NCI-H1436 (cell line): ENCODE data around the gene ZNF121.
"Not testable (repeated sequence)": the region's sequence is repeated elsewhere in the genome, so short reads cannot be mapped to it uniquely, and the experiment has no call there.

ENCODE experiments used
- DNase-seq: peaks from one replicate; lab custom pipeline; 2025; lab: John Stamatoyannopoulos, UW

The ZNF121 gene

DNA sequence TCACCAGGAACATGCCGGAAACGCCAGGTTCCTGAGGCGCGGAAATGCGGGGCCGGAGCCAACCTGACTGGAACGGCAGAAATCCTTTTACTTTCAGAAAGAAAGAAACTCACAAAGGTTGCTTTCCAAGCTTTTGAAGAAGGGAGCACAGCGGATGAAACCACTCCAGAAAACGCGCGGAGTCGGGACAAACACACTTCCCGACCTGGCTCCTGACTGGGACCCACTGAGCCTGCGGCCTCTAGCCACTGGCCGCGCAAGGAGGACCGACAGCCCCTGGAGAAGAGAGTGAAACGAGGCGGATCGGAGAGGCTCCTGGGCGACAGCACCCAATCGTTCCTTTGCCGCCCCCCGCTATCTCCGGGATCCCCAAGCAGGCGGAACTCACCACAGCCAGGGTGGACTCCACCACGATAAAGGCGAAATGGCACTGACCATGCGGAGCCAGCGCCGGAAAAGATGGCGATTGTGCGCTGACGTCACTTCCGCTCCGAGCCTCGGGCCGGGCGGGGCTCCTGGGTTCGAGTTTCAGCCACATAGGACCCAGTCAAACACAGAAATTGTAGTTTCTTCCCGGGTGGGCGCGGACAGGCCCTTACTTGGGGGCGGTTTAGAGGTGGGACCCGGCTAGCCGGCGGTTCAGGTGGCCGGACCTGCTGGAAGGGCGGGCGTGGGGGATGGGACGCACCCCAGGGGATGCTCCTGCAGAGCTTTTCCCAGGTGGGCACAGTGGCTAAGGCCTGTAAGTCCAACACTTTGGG, at the start of gene ZNF121:
ZNF121 (minus strand) TSS at position 432 of the 761 bp plus-strand sequence. CDS start 16,407 bp downstream, outside the sequence.
- DNase-seq: peak; percentile 83

DNA sequence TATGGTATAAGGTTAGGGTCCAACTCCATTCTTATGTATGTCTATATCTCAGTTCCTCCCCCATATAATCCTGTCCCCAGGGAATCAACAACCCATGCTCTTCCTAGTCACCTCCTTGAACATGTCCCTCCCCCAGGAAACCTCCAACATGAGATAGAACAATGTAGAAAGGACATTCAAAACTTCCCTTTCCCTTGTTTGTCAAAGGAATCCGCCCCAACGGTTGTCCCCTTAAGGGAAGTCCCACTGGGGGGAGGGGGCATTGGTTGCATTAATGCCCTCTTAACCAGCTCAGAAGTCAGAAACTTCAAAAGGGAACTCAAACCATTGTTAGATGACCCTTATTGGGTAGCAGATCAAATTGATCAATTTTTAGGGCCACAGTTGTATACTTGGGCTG, 43.6 kb upstream of the ZNF121 start:
- DNase-seq: no peak

DNA sequence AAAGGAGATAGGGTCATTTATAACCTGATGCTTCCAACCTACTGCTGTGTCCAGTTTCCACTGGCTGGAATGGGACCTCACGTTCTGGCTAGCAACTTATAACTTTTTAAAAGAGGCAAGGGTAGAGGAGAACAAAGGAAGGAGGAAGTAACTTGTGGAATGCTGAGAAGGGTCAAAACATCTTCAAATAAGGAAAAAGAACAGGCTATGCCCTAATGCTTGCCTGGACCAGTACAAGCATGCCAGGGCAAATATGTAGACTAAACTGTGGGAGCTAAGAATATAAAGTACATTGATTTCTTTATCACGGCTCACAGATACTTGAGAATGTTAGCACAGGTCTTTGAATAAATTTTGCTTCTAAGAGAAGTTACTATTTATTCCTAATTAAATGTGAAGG, 38.2 kb upstream of the ZNF121 start:
- DNase-seq: no peak

DNA sequence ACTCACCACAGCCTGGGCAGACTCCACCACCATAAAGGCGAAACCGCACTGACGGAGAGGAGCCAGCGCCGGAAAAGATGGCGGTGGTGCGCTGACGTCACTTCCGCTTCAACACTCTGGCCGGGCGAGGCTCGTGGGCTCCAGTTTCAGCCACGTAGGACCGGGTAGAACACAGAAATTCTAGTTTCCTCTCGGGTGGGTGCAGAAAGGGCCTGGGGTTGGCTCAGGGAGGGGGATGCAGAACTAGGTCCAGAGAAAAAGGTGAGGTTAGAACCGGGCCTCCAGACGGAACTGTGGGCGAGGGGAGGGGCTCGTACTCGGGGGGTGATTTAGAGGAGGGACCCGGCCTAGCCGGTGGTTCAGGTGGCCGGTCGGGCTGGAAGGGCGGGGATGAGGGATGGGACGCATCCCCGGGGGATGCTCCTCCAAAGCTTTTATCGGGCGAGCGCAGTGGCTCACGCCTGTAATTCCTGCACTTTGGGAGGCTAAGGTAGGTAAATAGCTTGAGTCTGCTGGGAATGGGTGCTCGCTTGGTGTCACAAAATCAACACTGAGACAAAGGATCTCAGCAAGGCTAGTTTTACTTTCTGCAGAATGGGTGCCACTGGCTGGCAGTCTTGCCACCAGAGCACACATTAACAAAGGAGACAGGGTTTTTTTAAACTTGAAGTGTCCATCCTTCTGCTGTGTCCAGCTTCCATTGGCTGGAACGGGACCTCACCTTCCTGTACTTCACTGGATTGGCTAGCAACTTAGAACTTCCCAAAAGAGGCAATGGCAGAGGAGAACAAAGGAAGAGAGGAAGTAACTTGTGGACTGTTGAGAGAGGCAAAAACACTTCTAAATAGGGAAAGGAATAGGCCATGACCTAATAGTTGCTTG, 37.1 kb upstream of the ZNF121 start, which contains the start of gene ZNF561:
ZNF561 (minus strand) TSS at position 77 of the 882 bp plus-strand sequence. CDS start 1,776 bp downstream, outside the sequence.
- DNase-seq: peak; percentile 77

DNA sequence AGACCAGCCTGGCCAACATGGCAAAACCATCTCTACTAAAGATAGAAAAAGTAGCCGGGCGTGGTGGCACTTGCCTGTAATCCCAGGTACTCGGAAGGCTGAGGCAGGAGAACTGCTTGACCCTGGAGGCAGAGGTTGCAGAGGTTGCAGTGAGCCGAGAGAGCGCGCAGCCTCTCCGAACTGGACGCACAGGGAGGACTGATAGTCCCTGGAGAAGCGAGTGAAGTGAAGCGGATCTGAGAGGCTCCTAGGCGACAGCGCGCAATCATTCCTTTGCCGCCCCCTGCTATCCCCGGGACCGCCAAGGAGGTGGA, 36.5 kb upstream of the ZNF121 start:
- no peak for DNase-seq

DNA sequence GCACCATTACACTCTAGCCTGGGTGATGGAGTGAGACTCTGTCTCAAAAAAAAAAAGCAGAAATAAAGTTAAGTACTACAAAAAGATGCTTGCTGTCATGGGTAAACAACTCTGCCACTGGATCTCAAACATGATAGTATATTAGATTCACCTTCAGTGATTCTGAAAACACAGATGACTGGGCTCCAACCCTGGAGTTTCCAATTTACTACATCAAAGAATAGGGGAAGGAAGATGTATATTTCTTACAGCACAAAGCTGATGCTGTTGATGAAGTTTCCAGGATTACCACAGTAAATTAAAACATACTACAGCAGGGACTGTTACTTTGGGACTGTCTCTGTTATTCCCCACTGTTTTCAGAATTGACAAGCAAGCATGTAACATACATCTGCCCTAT, 31.5 kb upstream of the ZNF121 start:
- no peak for DNase-seq

DNA sequence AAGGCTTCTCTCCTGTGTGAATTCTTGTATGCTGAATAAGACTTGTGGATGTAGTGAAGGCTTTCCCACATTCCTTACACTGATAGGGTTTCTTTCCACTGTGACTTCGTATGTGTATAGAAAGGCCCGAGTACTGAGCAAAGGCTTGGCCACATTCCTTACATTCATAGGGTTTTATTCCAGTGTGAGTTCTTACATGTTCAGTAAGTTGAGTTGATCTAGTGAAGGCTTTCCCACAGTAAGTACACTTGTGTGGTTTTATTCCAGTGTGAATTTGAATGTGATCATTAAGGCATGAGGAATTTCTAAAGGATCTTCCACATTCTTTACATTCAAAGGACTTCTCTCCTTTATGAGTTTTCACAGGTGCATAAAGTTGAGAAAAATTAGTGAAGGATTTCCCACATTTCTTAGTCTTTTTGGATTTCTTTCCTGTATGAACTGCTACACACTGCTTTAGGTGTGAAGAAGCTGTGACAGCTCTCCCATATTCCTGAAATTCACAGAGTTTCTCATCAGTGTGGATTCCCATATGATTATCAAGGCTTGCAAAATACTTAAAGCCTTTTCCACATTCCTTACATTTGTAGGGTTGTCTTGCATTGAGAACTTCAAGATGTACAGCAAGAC, 26.3 kb upstream of the ZNF121 start:
- DNase-seq: no peak

DNA sequence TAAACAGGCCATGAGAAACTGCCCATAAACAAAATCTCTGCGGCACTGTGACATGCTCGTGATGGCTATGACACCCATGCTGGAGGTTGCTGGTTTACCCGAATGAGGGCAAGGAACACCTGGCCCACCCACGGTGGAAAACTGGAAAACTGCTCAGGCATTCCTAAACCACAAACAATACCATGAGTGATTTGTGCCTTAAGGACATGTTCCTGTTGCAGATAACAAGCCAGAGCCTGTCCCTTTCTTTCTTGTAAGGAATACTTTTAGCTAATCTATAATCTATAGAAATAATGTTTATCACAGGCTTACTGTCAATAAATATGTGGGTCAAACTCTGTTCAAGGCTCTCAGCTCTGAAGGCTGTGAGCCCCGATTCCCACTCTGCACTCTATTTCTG, 24.6 kb upstream of the ZNF121 start:
- DNase-seq: no peak

DNA sequence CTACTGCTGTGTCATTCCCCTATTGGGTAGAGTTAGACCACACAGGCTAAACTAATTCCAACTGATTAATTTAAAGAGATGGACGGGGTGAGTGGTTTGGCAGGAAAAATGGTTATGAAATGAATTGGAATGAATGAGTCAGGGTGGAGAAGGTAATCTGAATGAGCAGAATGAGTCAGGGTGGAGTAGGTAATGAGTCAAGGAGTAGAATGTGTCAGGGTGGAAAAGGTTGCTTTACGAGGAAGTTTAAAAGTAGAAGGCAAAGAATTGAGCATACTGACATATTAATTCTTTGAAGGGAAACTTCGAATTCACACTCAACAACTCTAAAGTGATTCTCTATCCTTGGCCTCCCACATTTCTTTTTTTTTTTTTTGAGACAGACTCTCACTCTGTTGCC, 12.7 kb upstream of the ZNF121 start:
- DNase-seq: no peak

DNA sequence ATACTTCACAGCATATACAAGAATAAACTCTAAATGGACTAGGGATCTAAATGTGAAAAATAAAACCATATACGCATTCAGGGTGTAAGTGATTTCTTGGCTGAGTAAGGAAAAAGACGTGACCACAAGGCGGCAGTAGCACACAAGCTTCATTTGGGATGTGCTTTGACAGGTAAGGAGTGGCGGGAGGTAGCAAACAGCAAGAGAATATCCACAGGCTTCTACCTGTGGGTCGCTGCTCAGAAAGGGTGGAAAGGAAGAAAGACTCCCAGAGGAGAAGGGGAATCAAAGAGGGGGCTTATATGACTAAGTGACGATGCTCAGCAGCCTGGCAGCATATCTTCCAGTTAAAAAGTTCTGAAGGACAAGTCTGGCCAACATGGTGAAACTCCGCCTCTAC, 2.5 kb upstream of the ZNF121 start:
- DNase-seq: peak; percentile 37

DNA sequence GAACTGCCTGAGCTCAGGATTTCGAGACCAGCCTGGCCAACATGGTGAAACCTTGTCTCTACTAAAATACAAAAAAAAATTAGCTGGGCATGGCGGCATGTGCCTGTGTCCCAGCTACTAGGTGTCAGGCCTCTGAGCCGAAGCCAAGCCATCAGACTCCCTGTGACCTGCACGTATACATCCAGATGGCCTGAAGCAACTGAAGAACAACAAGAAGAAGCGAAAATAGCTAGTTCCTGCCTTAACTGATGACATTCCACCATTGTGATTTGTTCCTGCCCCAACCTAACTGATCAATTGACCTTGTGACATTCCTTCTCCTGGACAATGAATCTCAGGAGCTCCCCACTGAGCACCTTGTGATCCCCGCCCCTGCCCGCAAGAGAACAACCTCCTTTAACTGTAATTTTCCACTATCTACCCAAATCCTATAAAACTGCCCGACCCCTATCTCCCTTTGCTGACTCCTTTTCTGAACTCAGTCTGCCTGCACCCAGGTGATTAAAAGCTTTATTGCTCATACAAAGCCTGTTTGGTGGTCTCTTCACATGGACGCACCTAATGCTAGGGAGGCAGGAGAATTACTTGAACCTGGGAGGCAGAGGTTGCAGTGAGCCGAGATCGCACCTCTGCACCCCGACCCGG, 2.1 kb downstream of the ZNF121 start:
- not testable (repeated sequence) for DNase-seq

DNA sequence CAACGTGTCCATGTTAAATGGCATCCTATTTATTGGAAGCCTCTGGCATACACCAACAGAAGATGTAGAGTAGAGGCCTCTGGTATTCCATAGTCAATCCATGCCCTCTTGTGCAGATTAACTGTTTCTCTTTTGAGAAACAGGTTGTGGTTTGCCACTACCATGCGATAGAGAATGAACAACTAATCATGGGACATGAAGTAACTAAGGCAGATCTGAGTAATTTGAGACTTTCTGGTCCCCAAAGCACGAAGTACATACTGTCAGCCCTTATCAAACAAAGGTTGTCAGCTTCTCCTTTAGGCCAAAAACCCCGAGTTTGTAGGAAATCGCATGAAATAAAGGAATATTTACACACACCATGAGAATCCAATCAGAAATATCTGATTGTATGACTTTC, 3.6 kb downstream of the ZNF121 start:
- DNase-seq: no peak

DNA sequence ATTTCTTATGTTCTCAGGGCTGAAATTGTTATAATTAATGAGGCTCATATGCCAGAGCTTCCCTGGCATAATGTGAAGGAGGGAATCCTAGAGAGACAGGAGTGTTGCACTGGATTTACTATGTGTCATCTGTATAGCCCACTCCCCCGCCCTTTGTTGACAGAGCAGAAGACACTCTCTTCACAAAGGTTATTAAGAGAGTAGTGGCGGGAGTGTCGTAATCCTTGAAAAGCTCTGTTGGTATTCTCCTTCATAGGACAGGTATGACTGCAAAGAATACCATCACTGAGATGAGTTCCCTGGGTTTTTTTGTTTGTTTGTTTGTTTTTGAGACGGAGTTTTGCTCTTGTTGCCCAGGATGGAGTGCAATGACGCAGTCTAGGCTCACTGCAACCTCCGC, 14.0 kb downstream of the ZNF121 start:
- no peak for DNase-seq

DNA sequence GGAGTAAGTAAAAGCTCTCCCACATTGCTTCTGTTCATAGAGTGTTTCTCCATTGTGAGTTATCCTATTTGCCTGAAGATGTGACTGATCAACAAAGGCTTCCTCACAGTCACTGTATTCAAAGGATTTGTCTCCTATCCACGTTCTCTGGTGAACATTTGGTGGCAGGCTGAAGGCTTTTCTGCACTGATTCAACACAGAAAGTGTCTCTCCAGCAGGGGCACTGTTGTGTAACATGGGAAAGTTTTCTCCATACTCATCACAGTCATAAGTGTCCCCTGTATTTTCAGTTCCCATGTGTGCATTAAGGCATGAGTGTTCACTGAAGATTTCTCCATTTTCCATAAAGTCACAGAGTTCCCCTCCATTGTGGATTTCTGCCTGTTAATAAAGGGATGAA, 17.6 kb downstream of the ZNF121 start:
- no peak for DNase-seq

DNA sequence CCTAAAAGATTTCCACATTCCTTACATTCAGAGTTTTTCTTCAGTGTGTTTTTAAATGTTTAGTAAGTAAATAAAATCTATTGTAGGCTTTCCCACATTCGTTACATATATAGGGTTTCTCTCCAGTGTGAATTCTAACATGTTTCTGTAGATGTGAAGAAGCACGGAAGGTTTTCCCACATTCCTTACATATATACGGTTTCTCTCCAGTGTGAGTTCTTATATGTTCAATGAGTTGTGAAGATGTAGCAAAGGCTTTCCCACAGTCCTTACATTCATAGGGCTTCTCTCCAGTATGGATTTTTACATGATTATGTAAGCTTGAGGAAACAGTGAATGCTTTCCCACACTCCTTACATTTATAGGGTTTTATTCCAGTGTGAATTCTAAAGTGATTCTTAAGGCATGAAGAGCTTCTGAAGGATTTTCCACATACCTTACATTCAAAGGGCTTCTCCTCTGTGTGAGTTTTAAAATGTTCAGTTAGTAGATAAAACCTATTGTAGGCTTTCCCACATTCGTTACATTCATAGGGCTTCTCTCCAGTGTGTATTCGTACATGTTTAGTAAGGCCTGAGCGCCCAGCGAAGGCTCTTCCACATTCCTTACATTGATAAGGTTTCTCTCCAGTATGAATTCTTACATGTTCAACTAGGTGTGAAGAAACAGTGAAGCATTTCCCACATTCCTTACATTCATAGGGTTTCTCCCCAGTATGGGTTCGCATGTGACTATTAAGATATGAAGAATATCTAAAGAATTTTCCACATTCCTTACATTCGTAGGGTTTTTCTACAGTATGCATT, 18.2 kb downstream of the ZNF121 start:
- DNase-seq: no peak

DNA sequence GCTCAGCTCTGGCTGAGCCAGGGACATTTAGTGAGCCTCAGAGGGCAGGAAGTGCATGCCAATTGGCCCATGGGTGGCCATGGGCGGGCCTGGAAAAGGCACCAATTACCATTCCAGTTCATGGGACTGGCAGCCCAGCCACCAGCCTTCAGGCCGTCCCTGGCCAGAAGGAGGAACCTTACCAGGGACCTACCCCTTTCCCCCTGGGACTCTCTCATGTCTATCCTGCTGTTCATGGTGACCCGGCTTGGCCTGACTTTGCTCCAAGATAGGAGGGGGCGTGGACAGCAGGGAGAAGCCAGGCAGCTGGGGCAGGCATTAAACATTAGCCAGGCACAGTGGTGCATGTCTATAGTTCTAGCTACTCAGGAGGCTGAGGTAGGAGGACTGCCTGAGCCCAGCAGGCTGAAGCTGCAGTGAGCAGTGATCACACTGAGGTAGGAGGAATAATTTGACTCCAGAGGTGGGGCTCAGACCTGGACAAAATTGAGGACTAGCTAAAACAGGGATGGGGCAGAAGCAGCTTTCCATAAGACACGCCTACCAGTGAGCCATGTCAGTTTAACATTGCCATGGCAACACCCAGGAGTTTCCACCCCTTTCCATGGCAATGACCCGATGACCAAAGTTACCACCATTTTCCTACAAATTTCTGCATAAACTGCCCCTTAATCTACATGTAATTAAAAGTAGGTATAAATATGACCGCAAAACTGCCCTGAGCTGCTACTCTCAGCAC, 31.6 kb downstream of the ZNF121 start:
- DNase-seq: no peak

DNA sequence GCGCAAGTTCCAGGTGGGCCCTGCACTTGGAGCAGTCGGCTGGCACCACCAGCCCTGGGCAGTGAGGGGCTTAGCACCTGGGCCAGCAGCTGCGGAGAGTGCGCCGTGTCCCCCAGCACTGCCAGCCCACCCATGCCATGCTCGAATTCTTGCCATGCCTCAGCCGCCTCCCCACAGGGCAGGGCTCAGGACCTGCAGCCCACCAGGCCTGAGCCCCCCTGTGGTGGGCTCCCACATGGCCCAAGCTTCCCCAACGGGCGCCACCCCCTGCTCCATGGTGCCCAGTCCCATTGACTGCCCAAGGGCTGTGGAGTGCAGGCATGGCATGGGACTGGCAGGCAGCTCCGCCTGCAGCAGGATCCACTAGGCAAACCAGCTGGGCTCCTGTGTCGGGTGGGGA, 36.4 kb downstream of the ZNF121 start:
- no peak for DNase-seq

DNA sequence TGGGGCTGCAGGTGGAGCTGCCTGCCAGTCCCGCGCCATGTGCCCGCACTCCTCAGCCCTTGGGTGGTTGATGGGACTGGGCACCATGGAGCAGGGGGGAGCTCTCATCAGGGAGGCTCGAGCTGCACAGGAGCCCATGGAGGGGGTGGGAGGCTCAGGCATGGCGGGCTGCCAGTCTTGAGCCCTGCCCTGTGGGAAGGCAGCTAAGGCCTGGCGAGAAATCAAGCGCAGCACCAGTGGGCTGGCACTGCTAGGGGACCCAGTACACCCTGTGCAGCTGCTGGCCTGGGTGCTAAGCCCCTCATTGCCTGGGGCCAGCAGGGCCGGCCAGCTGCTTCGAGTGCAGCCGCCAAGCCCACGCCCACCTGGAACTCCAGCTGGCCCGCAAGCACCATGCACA, 43.0 kb downstream of the ZNF121 start:
- DNase-seq: not testable (repeated sequence)

DNA sequence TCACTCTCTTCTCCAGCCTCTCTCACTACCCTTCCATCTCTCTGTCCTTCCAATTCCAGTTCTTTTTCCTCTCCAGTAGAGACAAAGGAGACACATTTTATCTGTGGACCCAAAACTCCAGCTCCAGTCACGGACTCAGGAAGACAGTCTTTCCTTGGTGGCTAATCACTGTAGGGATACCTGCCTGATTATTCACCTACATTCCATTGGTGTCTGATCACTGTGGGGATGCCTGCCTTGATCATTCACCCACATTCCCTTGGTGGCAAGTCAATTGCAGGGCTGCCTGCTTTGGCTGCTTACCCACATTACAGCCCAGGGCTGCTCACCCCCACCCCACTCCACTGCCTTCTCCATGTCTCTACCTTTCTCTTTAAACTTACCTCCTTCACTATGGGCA, 44.4 kb downstream of the ZNF121 start:
- DNase-seq: not testable (repeated sequence)

DNA sequence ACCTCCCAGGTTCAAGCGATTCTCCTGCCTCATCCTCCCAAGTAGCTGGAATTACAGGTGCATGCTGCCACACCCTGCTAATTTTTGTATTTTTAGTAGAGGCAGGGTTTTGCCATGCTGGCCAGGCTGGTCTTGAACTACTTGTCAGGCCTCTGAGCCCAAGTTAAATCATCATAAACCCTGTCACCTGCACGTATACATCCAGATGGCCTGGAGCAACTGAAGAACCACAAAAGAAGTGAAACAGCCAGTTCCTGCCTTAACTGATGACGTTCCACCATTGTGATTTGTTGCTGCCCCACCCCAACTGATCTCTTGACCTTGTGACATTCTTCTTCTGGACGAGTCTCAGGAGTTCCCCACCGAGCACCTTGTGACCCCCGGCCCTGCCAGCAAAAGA, 45.1 kb downstream of the ZNF121 start:
- not testable (repeated sequence) for DNase-seq
